PFSK-1 (cell line): ENCODE results near the gene NUSAP1.

ENCODE experiments used
- FOXP2 ChIP-seq: optimal IDR thresholded peaks from 2 replicates; pipeline ENCODE3; 2011; ENCODE audit warnings: borderline replicate concordance, control low read depth, inconsistent platforms; ENCODE audit not compliant: insufficient read depth; ENCODE audit errors: extremely low read length, extremely low read depth
- POLR2AphosphoS5 ChIP-seq: IDR thresholded peaks from 2 replicates; pipeline ENCODE4 v1.6.1; 2012; ENCODE audit warnings: low read depth, mild to moderate bottlenecking, control low read depth, low read length, moderate library complexity
- SIN3A ChIP-seq: IDR thresholded peaks from 2 replicates; pipeline ENCODE4 v1.6.1; 2012; ENCODE audit warnings: mild to moderate bottlenecking, low read length, moderate library complexity, borderline replicate concordance; ENCODE audit not compliant: insufficient read depth
- TAF1 ChIP-seq: IDR thresholded peaks from 2 replicates; pipeline ENCODE4 v1.6.1; 2012; ENCODE audit warnings: low read length, control low read depth, borderline replicate concordance; ENCODE audit not compliant: insufficient read depth
- TF ChIP-seq, protein P1 (sequence below), 2 experiments: IDR thresholded peaks; 2 replicates each; pipeline versions ENCODE4 v1.6.1 to v1.8.0; 2011 to 2012; ENCODE audit warnings: low read depth in 2 of 2, low read length in 2 of 2, control low read depth in 1 of 2, inconsistent platforms in 1 of 2, mild to moderate bottlenecking in 1 of 2, moderate library complexity in 1 of 2; ENCODE audit not compliant: insufficient read depth in 1 of 2

The NUSAP1 gene

DNA sequence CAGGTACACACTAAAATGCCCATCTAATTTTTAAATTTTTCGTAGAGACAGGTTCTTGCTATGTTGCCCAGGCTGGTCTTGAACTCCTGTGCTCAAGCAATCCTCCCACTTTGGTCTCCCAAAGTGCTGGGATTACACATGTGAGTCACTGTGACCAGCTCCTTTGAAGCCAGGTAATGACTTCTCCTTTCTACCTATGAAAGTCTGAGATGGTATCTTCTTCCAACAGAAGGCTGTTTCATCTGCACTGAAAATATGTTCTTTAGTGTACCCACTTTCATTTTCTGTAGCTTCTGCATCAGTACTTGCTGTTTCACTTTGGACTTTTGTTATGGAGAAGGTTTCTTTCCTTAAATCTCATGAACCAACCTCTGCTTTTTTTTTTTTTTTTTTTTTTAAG lies 9.1 kb upstream of the NUSAP1 start:
- TF ChIP-seq SIN3A (no peak), POLR2AphosphoS5 (no peak), TAF1 (no peak), FOXP2 (no peak)
- TF ChIP-seq, protein P1, sequence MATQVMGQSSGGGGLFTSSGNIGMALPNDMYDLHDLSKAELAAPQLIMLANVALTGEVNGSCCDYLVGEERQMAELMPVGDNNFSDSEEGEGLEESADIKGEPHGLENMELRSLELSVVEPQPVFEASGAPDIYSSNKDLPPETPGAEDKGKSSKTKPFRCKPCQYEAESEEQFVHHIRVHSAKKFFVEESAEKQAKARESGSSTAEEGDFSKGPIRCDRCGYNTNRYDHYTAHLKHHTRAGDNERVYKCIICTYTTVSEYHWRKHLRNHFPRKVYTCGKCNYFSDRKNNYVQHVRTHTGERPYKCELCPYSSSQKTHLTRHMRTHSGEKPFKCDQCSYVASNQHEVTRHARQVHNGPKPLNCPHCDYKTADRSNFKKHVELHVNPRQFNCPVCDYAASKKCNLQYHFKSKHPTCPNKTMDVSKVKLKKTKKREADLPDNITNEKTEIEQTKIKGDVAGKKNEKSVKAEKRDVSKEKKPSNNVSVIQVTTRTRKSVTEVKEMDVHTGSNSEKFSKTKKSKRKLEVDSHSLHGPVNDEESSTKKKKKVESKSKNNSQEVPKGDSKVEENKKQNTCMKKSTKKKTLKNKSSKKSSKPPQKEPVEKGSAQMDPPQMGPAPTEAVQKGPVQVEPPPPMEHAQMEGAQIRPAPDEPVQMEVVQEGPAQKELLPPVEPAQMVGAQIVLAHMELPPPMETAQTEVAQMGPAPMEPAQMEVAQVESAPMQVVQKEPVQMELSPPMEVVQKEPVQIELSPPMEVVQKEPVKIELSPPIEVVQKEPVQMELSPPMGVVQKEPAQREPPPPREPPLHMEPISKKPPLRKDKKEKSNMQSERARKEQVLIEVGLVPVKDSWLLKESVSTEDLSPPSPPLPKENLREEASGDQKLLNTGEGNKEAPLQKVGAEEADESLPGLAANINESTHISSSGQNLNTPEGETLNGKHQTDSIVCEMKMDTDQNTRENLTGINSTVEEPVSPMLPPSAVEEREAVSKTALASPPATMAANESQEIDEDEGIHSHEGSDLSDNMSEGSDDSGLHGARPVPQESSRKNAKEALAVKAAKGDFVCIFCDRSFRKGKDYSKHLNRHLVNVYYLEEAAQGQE (IDR thresholded peaks at IDR 0.05; ENCODE audit: insufficient read depth in 1 of 2, low read depth in 2 of 2, low read length in 2 of 2) = no peak

DNA sequence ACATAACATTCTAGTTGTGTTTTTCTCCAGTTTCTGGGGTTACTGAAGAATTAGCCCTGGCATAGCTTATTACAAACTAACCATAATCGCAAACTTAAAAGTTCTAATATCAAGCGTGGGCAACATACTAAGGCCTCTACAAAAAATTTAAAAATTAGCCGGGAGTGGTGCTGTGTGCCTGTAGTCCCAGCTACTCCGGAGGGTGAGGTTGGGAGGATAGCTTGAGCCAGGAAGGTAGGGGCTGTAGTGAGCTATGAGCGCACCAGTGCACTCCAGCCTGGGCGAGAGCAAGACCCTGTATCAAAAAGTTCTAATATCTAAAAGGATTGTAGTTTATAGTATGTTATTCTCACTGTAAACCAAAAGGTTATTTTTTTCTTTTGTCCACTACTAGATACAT lies 1.4 kb upstream of the NUSAP1 start:
- no peak for TF ChIP-seq SIN3A
- TF ChIP-seq, protein P1 (IDR thresholded peaks at IDR 0.05; ENCODE audit: insufficient read depth in 1 of 2, low read depth in 2 of 2, low read length in 2 of 2) = no peak

DNA sequence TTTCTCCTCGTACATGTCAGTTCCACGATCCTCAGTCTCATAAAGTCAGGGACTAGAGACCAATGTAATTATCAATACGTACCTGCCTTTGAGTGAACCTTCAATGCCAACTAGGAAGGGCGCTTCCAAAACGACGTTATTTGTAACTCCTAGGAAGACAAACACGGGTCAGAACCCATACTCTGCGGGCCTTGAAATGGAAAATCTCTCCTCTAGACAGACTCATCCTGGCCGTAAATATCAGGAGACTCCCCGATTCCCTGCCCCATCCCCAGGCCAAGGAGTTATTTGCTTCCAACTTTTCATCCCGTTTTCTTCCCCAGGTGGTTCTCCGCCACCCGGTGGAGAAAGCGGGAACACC lies 868 bp upstream of the NUSAP1 start:
- TF ChIP-seq POLR2AphosphoS5 (no peak), TAF1 (no peak), FOXP2 (no peak), SIN3A (no peak; the same call in 1 of the 2 replicates)
- TF ChIP-seq, protein P1 (IDR thresholded peaks at IDR 0.05; ENCODE audit: insufficient read depth in 1 of 2, low read depth in 2 of 2, low read length in 2 of 2) = no peak

DNA sequence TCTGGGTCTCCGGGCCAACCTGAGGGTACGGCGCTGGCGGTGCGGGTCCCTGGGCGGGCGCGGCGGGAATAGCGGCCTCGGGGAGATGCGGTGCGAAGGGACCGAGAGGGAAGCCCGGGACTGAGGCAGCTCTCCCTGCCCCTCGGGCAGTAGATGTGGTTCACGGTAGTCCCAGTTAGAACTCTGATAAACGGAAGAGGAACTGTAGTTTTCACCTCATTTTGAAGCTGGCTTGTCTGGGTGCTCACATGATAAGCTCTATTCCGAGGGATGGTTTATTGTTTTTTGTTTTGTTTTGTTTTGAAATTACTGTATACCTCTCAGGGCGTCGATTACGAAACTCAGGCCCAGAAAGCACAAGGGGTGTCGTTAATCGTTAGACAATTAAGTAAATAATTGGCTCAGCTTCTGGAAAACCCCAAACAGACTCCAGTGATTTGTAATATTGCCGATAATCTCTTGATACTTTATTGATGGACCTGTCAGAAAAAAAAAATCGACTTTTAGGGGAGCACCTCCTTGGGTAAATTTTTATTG lies 413 bp downstream of the NUSAP1 start:
- no peak for TF ChIP-seq FOXP2

DNA sequence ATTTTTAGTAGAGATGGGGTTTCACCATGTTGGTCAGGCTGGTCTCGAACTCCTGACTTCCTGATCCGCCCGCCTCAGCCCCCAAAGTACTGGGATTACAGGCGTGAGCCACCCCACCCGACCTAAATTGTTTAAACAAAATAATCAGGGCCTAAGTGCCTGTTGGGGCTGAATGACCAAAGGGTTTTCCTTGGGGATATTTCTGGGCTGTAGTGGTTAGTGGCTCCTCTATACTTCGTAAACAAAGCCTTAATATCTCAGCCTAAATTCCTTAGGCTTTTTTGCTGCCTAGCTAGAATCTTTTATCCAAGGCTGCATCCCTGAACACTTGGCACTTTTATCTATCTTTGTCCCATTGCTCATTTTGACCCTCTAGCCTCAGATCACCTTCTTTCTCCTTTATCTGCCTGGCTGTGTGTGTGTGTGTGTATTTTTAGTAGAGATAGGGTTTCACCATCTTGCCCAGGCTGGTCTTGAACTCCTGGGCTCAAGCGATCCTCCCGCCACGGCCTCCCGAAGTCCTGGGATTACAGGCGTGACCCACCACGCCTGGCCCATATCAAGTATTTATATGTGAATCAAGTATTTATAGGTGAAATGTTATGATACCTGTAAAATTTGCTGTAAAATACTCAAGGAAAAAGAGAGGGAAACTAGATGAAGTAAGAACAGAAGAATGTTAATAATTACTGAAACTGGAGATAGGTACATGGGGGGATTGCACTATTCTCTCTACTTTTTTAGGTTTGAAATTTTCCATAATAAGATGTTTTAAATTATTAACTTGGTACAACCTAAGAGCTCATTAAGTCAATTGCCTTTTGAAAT lies 1.8 kb downstream of the NUSAP1 start:
- no peak for TF ChIP-seq POLR2AphosphoS5
- TF ChIP-seq SIN3A = no peak
- TF ChIP-seq FOXP2 = no peak
- no peak for TF ChIP-seq TAF1
- TF ChIP-seq, protein P1 (IDR thresholded peaks at IDR 0.05; ENCODE audit: insufficient read depth in 1 of 2, low read depth in 2 of 2, low read length in 2 of 2) = no peak
